Measurements from ENCODE around the gene ANXA5. TPM values are rescaled to one million over a fixed set of nuclear protein-coding genes. Genes with fewer than 3 reads are reported as not detected.
A peak's percentile ranks its signal among the peaks of the same experiment; 100 is the strongest.
"Not testable (repeated sequence)": the region's sequence is repeated elsewhere in the genome, so short reads cannot be mapped to it uniquely, and the experiment has no call there.

The ANXA5 gene
- total RNA-seq, 1 donor from 2014 or later, result 117 TPM

DNA sequence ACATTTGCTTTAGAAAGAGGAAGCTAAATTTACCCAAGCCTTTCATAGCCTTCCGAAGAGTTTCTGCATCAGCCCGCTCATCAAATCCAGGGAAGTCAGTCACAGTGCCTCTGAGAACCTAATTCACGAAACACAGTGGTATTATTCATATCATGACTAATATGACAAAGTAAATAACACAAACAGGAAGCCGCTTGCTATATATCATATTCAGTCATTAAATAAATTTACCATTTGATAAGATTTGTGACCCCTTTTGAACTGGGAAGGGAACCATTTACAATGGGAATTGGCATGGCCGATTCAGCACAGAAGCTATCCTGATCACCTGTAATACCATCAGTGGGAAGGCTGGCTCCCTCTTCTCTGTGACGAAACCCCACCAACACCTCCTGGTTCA is 10.5 kb downstream of the ANXA5 start:
- intact Hi-C loops (cut with micrococcal nuclease), result no loop called here

DNA sequence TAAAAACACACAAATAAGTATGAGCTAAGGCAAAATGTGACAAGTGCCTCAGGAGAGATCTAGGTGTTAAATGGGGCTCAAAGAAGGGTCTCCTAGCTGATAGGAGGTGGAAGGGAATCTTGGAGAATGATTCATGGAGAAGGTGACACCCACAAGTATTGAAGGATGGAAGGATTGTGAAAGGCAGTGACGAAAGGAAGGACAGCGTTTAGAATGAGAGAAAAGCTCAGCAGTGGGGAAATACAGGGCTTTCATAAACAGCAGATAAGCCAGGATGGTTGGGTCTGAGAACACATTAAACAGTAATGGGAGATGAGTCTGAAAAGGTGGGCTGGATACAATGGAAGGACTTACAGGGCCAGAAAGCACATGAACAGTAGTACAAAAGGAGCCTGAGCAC is 11.5 kb downstream of the ANXA5 start:
- intact Hi-C loops (cut with micrococcal nuclease), result no loop called here
- ATAC-seq, result no peak

More for the DNA sequence above, 10.5 kb downstream of the ANXA5 start:
- DNase-seq (no peak), ATAC-seq (no peak)

DNA sequence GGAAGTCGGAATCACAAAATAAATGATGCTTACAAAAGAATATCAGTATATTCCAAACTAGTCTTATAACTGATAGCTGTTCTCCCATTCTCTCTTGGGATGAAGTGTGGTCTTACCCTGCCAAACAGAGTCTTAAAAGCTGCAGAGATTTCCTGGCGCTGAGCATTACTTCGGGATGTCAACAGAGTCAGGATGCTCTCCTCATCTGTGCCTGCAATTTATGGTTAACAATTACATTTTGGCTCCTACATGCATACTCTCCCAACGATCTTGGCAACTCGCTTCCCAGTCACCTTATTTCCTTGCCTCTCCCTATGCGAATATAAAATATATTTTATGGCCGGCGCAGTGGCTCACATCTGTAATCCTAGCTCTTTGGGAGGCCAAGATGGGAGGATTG is 12.2 kb downstream of the ANXA5 start:
- no peak for DNase-seq
- intact Hi-C loops (cut with micrococcal nuclease), result no loop called here
- no peak for ATAC-seq

More for the DNA sequence above, 11.5 kb downstream of the ANXA5 start:
- no peak for DNase-seq

DNA sequence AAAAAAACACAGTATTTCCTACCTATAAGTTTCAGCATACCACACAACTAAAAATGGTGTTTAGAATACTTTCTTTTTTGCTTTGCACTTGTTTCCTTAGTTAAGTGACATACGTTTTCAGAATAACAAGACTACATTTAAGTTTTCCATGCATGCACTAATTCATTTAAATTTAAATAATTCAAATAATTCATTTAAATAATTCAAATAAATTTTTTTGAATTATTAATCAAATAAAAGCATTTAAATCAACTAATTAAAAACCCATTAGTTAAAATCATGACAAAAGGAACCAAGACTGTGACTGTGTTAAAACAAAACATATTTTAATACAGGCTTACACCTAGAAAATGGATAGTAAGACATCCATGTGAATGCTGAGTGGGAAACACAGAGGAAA is 12.8 kb downstream of the ANXA5 start:
- DNase-seq (no peak), ATAC-seq (no peak)
- intact Hi-C loops (cut with micrococcal nuclease), result no loop called here

DNA sequence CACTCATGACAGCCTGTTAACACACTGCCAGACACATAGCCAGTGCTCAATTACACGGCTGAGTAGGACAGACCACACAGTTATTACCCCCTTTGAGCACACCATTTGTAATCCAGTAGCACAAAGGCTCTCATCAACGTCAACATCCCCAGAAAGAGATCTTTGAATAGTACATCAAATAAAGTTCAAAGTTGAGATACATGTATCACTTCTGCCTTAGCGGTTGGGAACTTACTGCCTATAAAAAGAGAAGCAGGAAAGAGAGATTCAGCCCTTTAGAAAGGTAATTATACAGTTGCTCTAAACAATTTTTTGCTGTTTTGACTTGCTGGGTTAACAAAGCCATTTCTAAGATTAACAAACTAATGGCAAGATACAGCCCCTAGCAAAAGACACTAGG is 16.2 kb downstream of the ANXA5 start:
- no peak for ATAC-seq
- intact Hi-C loops (cut with micrococcal nuclease), result no loop called here
- no peak for DNase-seq

DNA sequence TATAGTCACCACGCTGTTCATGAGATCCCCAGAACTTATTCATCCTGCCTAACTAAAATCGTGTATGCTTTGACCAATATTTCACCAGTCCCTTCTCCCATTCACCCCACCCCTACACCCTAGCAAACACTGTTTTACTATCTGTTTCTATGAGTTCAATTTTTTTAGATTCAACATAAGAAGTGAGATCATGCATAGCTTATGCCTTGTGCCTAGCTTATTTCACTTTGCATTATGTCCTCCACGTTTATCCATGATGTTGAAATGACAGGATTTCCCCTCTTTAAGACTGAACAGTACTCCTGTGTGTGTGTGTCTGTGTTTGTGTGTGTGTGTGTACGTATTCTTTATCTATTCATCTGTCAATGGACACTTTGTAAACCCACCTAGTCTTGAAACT is 16.8 kb downstream of the ANXA5 start:
- intact Hi-C loops (cut with micrococcal nuclease), result no loop called here
- ATAC-seq (no peak), DNase-seq (no peak)

DNA sequence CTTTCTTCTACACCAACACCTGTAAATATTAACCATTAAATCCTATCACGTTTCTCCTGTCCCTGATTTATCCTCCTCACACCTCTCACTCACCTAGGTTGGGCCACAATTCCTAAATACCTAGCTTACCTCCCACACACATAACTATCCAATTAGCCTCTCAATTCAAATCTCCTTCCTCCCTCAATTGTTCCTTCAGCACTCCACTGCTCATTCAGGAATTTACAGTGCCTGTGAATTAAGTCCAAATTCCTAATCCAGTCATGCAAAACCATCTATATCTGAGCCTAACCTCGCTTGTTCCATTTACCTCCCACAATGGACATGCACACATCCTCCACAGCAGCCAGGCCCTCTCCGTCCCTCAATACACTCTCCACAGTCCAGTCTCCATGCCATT is 17.5 kb downstream of the ANXA5 start:
- intact Hi-C loops (cut with micrococcal nuclease), result no loop called here
- ATAC-seq (no peak), DNase-seq (no peak)

DNA sequence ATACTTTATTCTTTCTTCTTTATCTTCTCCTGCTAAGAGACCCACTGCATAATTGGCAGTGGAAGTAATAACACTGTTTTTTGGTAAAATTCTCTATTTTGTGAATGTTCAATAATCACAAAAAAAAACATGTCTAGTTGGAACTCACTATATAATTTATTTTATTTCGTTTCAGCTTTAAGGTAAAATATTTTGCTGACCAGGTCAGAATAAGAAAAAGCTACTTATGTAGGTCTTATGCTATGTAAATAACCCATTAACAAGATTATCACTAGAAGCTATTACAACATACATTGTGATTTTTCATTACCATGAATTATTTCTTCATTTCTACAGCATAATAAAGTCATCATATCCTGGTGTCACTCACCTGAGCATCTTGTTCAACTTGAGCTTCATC is 19.3 kb downstream of the ANXA5 start:
- DNase-seq (no peak), ATAC-seq (no peak)
- intact Hi-C loops (cut with micrococcal nuclease), result no loop called here

DNA sequence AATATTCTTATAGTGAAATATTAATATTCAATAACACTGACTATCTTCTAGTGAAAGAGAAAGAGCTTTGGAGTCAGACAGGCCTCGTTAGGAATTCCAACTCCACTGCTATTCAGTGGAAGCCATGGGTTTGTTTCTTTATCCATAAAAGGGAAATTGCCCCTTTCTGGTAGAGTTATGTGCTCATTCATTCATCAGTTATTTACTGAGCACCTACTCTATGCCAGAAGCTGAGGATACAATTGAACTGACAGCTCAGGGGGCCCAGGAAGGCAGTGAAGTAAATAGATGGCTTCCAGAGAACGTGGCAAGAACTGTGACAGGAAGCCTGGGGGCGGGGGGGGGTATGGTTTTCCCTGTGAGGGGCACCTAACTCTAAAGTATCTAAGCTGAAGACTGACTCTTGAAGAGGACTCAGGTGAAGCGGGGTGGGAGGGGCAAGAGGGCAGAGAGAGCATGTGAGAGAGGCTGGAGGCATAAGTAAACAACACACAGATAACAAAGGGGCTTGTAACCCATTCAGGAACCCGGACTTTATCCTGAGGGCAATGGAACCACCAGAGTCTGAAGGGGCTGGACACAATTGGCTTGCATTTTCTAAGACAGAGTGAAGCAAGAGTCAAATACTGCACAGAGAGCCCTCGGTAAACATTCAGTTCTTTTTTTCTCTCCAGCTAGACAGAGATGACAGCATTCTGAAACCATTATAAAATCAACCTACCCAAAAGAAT is 20.3 kb downstream of the ANXA5 start:
- DNase-seq, result no peak
- no peak for ATAC-seq
- intact Hi-C loops (cut with micrococcal nuclease), result no loop called here

DNA sequence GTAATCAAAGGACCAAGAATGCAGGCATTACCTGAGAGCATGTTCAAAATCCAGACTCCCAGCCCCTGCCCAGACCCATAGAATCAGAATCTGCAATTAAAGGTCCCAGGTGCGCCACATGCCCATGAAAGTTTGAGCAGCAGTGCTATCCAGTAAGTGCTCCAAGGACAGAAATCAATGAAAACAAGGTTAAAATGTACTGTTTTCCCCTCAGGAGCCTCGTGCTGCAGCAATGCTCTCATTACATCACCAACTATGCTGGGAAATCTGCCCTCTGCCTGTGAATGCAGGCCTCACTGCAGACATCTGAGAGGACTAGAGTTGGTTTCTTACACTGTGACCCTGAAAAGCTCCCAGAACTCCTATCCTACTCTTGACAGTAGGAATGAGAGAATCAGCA is 21.1 kb downstream of the ANXA5 start:
- ATAC-seq (peak; percentile 51), DNase-seq (no peak)
- intact Hi-C loops (cut with micrococcal nuclease), result no loop called here

DNA sequence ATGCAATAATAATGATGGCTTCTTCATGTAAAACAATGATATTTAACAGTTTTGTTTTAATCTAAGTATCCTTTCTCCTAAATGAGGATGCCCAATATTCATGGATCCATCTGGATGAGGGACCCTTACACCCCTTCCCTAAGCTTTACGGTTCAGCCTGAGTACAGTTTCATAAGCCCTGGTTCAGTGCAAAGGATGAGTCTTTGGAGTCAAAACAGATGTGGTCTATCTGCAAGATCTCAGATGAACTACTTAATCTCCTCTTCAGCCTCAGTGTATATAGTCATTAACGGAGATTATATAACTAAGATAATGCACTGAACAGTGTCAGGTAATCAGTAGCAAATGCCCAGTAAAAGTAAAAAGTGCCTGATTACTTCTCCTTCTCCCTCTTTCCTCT is 22.1 kb downstream of the ANXA5 start:
- ATAC-seq, result no peak
- DNase-seq, result no peak
- intact Hi-C loops (cut with micrococcal nuclease), result no loop called here

DNA sequence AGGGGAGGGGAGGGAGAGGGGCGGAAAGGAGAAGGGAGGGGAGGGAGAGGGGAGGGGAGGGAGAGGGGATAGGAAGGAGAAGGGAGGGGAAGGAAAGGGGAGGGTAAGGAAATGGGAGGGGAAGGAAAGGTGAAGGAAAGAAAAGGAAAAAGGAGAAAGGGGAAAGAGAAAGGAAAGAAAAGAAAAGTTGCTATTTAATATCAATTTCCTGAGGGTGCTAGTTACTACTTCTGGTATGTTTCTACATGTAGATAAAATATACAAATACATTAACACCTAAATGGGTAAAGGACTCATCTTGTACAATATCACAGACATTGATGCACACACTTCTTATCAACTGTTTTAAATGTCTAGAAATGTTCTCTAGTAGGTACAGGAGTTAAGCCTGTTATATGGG is 22.6 kb downstream of the ANXA5 start:
- ATAC-seq (no peak), DNase-seq (no peak)
- intact Hi-C loops (cut with micrococcal nuclease), result no loop called here

DNA sequence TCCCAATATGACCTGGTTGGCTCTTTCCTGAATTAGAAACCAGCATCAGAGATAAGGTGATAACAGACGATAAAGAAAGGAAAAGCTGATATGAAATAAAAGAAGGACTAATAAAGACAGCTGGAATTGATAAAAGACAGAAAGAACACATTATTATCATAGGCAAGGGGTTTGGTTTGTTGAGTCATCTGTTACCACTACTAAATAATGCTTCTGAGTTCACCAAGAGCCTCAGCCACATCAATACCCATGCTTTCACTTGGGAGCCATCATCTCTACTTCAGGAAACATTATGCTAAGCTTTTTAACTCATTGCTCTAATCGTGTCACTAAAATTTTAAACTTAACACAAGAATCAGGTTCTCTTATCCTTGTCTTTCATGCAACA is 27.6 kb downstream of the ANXA5 start:
- ATAC-seq (no peak), DNase-seq (no peak)
- intact Hi-C loops (cut with micrococcal nuclease), result no loop called here

DNA sequence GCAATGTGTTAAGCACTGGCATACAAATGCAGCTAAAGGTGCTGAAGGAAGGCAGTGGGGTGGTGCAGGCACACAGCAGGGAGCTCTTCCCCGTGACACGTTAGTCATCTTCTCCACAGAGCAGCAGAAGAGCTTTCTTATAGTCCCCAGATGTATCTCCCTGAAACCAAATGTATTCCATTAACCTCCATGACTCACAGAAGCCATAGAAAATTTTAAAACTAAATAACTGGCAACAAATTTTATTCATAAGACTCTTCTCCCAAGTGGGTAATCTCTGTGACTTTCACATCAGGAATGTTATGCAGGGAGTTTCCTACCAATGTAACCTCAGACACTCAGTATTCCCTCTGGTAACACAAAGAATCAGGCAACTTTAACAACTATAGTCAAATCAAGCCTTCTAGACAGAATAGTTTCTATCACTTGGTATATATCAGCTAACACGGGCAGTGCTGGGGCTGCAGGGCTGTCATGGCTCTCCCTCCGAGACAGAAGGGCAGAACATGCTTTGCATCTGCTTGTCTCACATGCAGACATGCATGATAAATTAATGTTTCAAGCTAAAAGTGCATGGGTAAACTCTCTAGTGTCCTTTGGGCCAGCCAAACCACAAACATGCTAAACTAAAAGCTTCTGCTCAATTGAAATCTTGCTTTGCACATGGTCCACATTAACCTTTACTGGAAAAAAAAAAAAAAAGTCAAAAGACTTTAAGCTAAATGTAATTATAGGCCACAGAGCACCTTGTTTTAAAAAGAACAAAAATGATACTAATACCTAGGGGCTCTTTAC is 28.2 kb downstream of the ANXA5 start:
- ATAC-seq (peak; percentile 33), DNase-seq (no peak)
- intact Hi-C loops (cut with micrococcal nuclease), result no loop called here

DNA sequence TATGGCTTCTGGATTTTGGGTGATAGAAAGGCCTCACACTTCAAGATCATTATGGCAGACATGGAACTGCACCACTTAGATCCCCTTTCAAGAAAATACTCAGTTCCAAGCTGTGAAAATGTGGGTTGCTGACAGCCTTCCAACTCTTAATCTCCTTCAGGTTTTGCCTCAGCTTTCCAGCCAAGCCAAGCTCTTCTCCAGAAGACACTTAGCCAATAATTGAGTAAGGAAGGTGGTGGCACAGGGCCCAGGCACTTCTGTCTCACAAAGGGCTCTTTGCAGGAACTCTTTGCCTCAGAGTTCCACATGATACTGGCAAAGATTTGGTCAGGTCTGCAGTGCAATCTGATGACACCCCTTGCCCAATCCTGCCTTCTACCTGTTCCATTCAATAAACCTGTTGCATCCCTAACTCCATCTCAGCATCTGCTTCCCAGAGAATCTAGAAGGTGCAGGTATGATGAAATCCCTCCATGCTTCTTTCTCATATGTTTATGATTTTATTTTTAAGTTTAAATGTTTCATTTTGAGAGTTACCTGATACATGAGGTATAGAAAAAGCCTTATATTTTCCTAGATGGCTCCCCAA is 30.6 kb downstream of the ANXA5 start:
- intact Hi-C loops (cut with micrococcal nuclease), result no loop called here
- ATAC-seq (peak; percentile 19), DNase-seq (peak; percentile 54)

DNA sequence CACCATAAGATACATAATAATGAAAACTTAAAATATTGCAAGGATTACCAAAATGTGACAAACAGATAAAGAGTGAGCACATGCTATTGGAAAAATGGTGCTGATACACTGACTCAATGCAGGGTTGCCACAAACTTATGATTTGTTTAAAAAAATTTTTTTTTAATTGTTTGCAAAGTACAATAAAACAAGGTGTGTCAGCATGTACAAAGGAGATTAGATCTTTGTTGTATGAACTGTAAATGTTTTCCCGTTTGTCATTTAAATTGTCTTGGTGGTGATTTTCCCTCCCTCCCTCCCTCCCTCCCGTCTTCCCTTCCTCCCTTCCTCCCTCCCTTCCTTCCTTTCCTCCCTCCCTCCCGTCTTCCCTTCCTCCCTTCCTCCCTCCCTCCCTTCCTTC is 31.4 kb downstream of the ANXA5 start:
- ATAC-seq (no peak), DNase-seq (no peak)
- intact Hi-C loops (cut with micrococcal nuclease), result no loop called here

DNA sequence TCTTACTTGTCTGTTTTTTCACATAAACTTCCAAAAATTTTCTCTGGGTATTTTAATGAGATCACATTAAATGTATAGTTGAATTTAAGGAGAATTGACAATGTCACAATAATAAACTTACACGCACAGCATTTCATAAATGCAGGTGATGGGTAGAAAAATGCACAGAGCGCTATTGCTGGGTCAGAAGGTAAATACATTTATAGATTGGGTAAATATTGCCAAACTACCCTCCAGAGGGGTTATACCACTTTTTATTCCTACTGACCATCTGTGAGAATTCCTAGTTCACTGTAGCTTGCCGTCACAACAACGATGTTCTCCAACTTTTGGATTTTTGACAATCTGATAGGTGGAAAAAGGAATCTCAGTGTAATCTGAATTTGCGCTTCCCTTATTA is 34.6 kb downstream of the ANXA5 start:
- intact Hi-C loops (cut with micrococcal nuclease), result no loop called here
- no peak for DNase-seq

DNA sequence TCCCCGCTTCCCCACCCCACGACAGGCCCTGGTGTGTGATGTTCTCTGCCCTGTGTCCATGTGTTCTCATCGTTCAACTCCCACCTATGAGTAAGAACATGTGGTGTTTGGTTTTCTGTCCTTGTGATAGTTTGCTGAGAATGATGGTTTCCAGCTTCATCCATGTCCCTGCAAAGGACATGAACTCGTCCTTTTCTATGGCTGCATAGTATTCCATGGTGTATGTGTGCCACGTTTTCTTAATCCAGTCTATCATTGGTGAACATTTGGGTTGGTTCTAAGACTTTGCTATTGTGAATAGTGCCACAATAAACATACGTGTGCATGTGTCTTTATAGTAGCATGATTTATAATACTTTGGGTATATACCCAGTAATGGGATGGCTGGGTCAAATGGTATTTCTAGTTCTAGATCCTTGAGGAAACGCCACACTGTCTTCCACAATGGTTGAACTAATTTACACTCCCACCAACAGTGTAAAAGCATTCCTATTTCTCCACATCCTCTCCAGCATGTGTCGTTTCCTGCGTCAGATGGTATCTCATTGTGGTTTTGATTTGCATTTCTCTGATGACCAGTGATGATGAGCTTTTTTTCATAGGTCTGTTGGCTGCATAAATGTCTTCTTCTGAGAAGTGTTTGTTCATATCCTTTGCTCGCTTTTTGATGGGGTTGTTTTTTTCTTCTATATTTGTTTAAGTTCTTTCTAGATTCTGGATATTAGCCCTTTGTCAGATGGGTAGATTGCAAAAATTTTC is 36.4 kb downstream of the ANXA5 start:
- ATAC-seq; DNase-seq; intact Hi-C loops (cut with micrococcal nuclease): not testable (repeated sequence)

More for the DNA sequence above, 34.6 kb downstream of the ANXA5 start:
- ATAC-seq, result no peak

DNA sequence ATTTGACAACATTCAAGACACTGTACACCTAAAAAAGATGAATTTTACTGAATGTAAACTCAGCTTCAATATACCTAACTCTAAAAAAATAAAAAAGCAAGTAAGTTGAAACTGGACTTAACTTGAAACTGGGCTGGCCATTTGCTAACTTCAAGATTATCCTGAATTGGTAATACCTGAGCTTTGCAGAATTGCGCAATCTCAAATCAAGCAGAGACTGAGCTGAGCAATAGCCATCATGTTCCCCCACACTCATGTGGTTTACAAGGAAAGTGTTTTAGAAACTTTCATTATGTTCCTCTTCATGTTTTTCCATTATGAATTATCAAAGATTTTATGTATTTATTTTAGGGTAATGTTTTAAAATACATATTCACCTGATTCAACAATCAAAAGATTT is 38.7 kb downstream of the ANXA5 start:
- no peak for DNase-seq
- intact Hi-C loops (cut with micrococcal nuclease), result loop anchor here (10.0 kb wide), 2 partner anchors 193 to 283 kb away; no protein-coding TSS in a partner anchor
- ATAC-seq, result no peak

DNA sequence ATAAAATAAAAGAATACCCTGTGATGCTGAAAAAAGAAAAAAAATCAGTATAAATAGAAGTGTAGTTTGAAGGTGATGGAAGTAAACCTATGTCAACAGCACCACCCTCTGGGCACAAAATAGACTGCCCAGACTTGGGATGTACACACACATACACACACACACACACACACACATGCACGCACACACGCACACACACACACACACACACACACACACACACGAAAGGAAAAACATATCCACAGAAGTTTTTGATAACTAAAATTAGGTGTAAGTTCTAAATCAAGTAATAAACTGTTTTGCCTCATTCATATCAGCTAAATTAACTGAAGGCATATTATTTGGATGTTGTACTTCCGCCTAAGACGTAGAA is 40.5 kb downstream of the ANXA5 start:
- intact Hi-C loops (cut with micrococcal nuclease), result loop anchor here (10.0 kb wide), 2 partner anchors 191 to 281 kb away; no protein-coding TSS in a partner anchor
- DNase-seq, result peak; percentile 51
- ATAC-seq, result peak; percentile 81
